OCI-LY7 (cell line): ENCODE data around the gene GPRIN1.

Source experiments
- CTCF ChIP-seq: fragments of 200-600 bp; sonication (generic); conservative IDR thresholded peaks from 2 replicates; pipeline ENCODE4 v1.5.1; 2014; ENCODE audit warnings: mild to moderate bottlenecking, antibody characterized with exemption, low read length, moderate library complexity, mixed read lengths
- EZH2phosphoT487 ChIP-seq: fragments of 200-600 bp; sonication (generic); IDR thresholded peaks from 2 replicates; pipeline ENCODE4 v1.6.1; 2018; ENCODE audit warnings: low read depth, borderline replicate concordance, mild to moderate bottlenecking, mixed run types, antibody characterized with exemption, low read length, moderate library complexity, mixed read lengths

GRCh38 chr5:176631383-176632200 lies 21.6 kb upstream of the GPRIN1 start:
- TF ChIP-seq CTCF (no peak), EZH2phosphoT487 (no peak)
